Measurements from ENCODE around the gene NLRP9.

Gene NLRP9

GRCh38 chr19:55678121-55678671 is 60.0 kb downstream of the NLRP9 start:
- no peak for DNase-seq (ENCODE audit: extremely low read depth, low read depth)
- TF ChIP-seq CTCF (IDR thresholded peaks at IDR 0.05; ENCODE audit: low read depth, low read length): no peak

GRCh38 chr19:55677572-55678028 is 60.6 kb downstream of the NLRP9 start:
- no peak for TF ChIP-seq CTCF (IDR thresholded peaks at IDR 0.05; ENCODE audit: low read depth, low read length)
- no peak for DNase-seq (ENCODE audit: extremely low read depth, low read depth)

GRCh38 chr19:55676889-55677505 is 61.2 kb downstream of the NLRP9 start:
- no peak for TF ChIP-seq CTCF (IDR thresholded peaks at IDR 0.05; ENCODE audit: low read depth, low read length)
- no peak for DNase-seq (ENCODE audit: extremely low read depth, low read depth)

GRCh38 chr19:55676383-55676782 is 61.8 kb downstream of the NLRP9 start:
- TF ChIP-seq CTCF (IDR thresholded peaks at IDR 0.05; ENCODE audit: low read depth, low read length): no peak; the same call in 1 of the 2 replicates
- no peak for DNase-seq (ENCODE audit: extremely low read depth, low read depth)

- no peak for TF ChIP-seq CTCF (IDR thresholded peaks at IDR 0.05; ENCODE audit: low read depth, low read length)
These were observed 62.4 kb downstream of the NLRP9 start for GRCh38 chr19:55675661-55676354.

GRCh38 chr19:55674841-55675660 is 63.2 kb downstream of the NLRP9 start, which contains the start of gene EPN1:
Gene EPN1 (plus strand): TSS chr19:55675226. CDS start chr19:55678628, 3,402 bp downstream.
- peak; percentile 90 for DNase-seq (ENCODE audit: extremely low read depth, low read depth)
- no peak for TF ChIP-seq CTCF (IDR thresholded peaks at IDR 0.05; ENCODE audit: low read depth, low read length)

More at GRCh38 chr19:55675661-55676354, 62.4 kb downstream of the NLRP9 start:
- no peak for DNase-seq (ENCODE audit: extremely low read depth, low read depth)
